Jurkat, Clone E6-1 (cell line): Measurements from ENCODE around the gene RXRA.
A peak's percentile ranks its signal among the peaks of the same experiment; 100 is the strongest.

ENCODE experiments used
- DNase-seq: peaks from one replicate; pipeline ENCODE4 v3.0.0-alpha.2; 2011; ENCODE audit warnings: low read depth, low spot score
- H3K4me3 ChIP-seq: 2 replicates; pipeline ENCODE4 v1.5.1; 2011; ENCODE audit warnings: mild to moderate bottlenecking, low read length, control low read depth, moderate library complexity

The RXRA gene

DNA sequence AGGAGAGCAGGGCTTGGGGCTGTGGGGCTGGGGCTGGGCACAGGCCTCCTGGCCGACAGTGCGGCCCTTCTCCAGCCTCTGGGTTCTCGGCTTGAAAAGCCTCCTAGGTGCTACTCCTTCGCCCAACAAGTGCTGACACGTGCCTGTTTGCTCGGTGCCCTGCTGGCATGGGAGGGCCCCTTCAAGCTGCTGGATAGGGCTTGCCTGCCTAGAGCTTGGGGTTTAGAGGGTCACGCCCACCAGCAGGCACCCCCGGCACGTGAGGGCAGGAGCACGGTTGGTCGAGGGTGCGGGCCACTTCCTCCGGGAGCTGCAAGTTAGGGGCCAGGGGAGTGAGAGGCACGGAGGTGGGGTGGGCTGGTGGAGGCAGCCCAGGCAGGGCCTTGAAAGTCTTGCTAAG, 106.2 kb downstream of the RXRA start:
- DNase-seq, result no peak
- H3K4me3 ChIP-seq, result no peak overlapping the region

- no peak overlapping the region for H3K4me3 ChIP-seq
- DNase-seq, result no peak
Observed at GRCh38 chr9:134433101-134433500, 106.8 kb downstream of the RXRA start.

DNA sequence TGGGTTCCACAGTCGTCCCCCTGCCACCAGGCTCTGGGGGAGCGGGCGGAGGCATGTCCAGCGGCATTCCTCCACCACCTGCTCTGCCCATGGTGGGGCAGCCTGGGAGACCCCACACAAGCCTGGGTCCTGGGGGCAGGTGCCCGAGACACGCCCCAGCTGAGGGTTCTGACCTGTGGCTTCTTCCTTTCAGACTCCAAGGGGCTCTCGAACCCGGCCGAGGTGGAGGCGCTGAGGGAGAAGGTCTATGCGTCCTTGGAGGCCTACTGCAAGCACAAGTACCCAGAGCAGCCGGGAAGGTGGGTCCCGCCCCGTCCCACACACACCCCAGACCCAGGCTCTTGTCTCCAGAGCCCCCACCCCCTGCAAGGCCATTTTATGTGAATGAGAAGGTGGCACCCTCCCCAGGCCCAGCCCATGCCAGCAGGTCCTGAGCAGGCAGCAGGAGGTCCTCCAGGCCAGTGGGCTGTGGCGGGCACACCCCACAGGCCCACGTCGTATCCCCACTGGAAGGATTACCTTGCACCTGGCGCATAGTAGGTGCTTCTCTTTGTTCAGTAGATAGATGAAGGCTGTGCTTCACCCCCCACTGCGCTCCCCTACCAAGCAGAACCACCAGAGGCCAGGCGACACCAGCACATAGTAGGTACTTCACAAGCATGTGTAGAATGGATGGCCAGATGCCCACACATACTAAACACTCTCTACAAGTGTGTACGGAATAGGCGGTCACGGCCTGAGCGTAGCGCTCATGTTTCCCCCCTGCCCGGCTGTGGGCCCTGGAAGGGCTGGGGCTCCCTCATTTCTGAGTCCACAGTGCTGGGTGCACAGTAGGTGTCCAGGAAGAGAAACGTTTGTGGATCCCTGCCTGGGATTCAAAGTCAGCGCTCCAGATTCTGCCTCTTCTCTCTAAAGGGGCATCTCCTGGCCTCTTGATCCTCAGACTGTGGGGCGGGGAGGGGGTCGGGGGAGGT, 107.9 kb downstream of the RXRA start:
- no peak for DNase-seq
- no peak overlapping the region for H3K4me3 ChIP-seq

GRCh38 chr9:134434894-134435506, 108.7 kb downstream of the RXRA start:
- no peak for DNase-seq
- no peak overlapping the region for H3K4me3 ChIP-seq

DNA sequence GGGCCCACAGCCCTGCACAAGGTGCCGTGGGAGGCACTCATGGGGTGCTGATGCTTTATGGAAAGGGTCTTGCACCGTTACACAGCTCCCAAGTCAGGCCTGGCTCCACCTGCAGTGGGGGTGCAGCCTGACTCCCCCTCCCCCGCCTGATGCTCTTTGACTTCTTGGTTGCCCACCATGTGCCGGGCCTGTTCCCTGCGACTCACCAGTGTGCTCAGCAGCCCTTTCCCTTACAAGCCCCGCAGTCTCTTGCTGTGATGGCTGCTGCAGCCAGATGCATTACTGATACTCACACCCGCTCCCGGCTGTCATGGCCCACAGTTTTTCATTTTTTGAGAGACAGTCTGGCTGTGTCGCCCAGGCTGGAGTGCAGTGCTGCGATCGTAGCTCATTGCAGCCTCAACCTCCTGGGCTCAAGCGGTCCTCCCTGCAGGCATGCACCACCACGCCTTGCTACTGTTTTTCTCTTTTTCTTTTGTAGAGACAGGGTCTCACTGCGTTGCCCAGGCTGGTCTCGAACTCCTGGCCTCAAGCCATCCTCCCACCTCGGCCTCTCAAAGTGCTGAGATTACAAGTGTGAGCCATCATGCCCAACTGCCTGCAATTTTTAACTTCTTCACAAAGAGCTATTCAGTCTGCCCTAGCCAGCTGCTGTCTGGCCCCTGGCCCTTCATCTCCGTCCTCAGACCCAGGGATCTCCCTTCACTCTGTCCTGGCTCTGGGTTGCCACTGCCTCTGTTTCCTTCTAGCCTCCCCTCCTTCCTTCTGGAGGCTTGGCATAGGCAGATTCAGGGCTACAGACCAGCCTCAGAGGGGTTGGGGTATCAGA, 109.5 kb downstream of the RXRA start:
- H3K4me3 ChIP-seq, result no peak overlapping the region
- DNase-seq, result no peak

- H3K4me3 ChIP-seq, result no peak overlapping the region
- no peak for DNase-seq
Observed at GRCh38 chr9:134436379-134436762, 110.1 kb downstream of the RXRA start.

- no peak for DNase-seq
- H3K4me3 ChIP-seq, result no peak overlapping the region
Observed at GRCh38 chr9:134436911-134437310, 110.7 kb downstream of the RXRA start.

GRCh38 chr9:134437403-134438194, 111.3 kb downstream of the RXRA start:
- no peak overlapping the region for H3K4me3 ChIP-seq
- DNase-seq, result no peak

DNA sequence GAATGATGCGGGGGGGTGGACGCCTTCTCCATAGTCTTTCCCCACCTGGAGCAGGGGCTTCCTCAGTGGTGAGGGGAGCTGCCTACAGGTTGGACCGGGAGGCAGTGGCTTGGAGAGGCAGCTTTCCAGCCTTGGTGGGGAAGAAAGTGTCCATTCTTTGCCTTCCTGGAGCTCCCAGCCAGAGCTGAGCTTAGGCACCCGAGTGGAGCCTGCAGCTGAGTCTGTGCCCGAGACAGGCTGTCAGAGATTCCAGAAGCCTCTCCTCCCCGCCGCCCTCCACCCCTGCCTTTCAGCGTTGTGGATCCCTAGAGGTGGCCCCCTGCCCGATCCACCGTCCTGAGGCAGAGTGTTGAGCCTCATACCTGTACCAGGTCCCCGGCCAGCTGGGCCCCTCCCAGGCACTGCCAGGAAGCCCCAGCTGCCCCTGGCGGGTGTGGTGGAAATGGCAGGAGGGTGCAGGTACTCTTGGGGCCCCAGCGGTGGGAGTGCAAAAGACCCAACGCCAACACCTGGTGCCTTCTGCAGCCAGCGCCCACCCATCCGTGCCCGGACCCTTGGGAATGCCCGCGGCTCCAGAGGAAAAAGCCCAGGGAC, 112.0 kb downstream of the RXRA start:
- DNase-seq, result no peak
- no peak overlapping the region for H3K4me3 ChIP-seq

DNA sequence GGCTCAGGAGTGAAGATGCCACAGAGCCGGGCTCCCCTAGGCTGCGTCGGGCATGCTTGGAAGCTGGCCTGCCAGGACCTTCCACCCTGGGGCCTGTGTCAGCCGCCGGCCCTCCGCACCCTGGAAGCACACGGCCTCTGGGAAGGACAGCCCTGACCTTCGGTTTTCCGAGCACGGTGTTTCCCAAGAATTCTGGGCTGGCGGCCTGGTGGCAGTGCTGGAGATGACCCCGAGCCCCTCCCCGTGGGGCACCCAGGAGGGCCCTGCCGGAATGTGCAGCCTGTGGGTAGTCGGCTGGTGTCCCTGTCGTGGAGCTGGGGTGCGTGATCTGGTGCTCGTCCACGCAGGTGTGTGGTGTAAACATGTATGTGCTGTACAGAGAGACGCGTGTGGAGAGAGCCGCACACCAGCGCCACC, 113.1 kb downstream of the RXRA start:
- no peak overlapping the region for H3K4me3 ChIP-seq
- DNase-seq, result no peak

- DNase-seq, result no peak
- no peak overlapping the region for H3K4me3 ChIP-seq
Observed at GRCh38 chr9:134440636-134441226, 114.5 kb downstream of the RXRA start.

GRCh38 chr9:134441227-134442084, 115.2 kb downstream of the RXRA start:
- no peak for DNase-seq
- H3K4me3 ChIP-seq, result no peak overlapping the region

GRCh38 chr9:134442085-134442474, 115.8 kb downstream of the RXRA start:
- DNase-seq, result no peak

DNA sequence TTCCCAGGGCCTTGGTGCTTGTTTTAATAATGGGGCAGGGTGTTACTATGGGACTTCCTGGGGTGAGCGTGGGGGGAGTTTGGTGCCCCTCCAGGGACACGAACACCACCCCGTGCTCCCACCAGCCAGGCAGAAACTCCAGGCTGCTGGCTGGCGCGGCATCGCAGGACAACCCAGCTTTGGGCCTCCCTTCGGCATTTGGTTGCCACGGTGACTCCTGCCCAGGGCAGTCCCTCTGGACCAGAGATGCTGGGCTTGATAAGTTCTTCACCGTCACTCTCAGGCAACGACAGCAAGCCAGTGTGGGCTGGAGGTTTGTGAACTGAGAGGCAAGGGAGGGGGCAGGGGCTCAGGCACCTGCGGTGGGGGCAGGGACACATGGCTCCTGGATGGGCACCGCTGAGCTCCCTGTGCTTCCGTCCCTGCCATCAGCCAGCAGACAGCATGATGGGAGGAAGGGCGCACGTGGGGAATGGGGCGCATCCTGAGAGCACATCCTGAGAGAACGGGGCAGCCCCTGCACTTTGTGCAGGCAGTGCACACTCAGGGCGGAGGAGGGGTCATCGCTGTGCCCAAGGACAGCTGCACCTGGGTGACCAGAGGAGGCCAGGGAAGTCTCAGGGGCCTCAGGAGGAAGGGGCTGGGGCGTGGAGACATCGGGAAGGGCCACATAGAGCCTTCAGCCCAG, 116.4 kb downstream of the RXRA start:
- DNase-seq, result no peak
- no peak overlapping the region for H3K4me3 ChIP-seq

More at GRCh38 chr9:134442085-134442474, 115.8 kb downstream of the RXRA start:
- no peak overlapping the region for H3K4me3 ChIP-seq

GRCh38 chr9:134443174-134444037, 117.2 kb downstream of the RXRA start:
- no peak overlapping the region for H3K4me3 ChIP-seq
- DNase-seq, result peak; percentile 83

- H3K4me3 ChIP-seq, result no peak overlapping the region
- no peak for DNase-seq
Observed at GRCh38 chr9:134444038-134444315, 117.7 kb downstream of the RXRA start.
